HG03039 (cell line): Measurements from ENCODE around the gene CALY.
"Not testable (repeated sequence)": the region's sequence is repeated elsewhere in the genome, so short reads cannot be mapped to it uniquely, and the experiment has no call there.

Experiments used
- ATAC-seq: cut with Tn5 transposase; IDR thresholded peaks from one replicate; pipeline ENCODE4 v1.9.1; 2021; ENCODE audit warnings: mild to moderate bottlenecking, moderate library complexity; ENCODE audit not compliant: unreplicated experiment

CALY gene

GRCh38 chr10:133336577-133337369 lies at the start of gene CALY:
Gene CALY, minus strand, starts transcription at chr10:133336896. Its CDS starts 7,907 bp downstream, at chr10:133328989.
- no peak for ATAC-seq

GRCh38 chr10:133385214-133385613 lies 48.5 kb upstream of the CALY start:
- ATAC-seq: no peak

GRCh38 chr10:133384071-133384470 lies 47.4 kb upstream of the CALY start:
- no peak for ATAC-seq

- no peak for ATAC-seq
These were observed 46.9 kb upstream of the CALY start for GRCh38 chr10:133383551-133383950.

GRCh38 chr10:133381036-133381435 lies 44.3 kb upstream of the CALY start:
- no peak for ATAC-seq

GRCh38 chr10:133379801-133380666 lies 43.3 kb upstream of the CALY start:
- no peak for ATAC-seq

GRCh38 chr10:133379152-133379800 lies 42.6 kb upstream of the CALY start, which contains the start of gene PAOX:
Gene PAOX, plus strand, starts transcription at chr10:133379262. Its CDS starts 55 bp downstream, at chr10:133379317.
- peak; percentile 53 for ATAC-seq

GRCh38 chr10:133378251-133379096 lies 41.8 kb upstream of the CALY start:
- peak; percentile 39 for ATAC-seq

- no peak for ATAC-seq
These were observed 41.1 kb upstream of the CALY start for GRCh38 chr10:133377818-133378250.

- no peak for ATAC-seq
These were observed 40.5 kb upstream of the CALY start for GRCh38 chr10:133377025-133377817.

- ATAC-seq: not testable (repeated sequence)
These were observed 39.5 kb upstream of the CALY start for GRCh38 chr10:133376183-133376582.

- no peak for ATAC-seq
These were observed 38.8 kb upstream of the CALY start for GRCh38 chr10:133375357-133376115.

- peak; percentile 91 for ATAC-seq
These were observed 36.7 kb upstream of the CALY start, which contains the start of gene ECHS1 for GRCh38 chr10:133373174-133374090. Gene ECHS1, minus strand, starts transcription at chr10:133373354. Its CDS starts 21 bp downstream, at chr10:133373333.

- ATAC-seq: no peak
These were observed 35.8 kb upstream of the CALY start for GRCh38 chr10:133372507-133372906.

GRCh38 chr10:133370030-133370786 lies 33.5 kb upstream of the CALY start:
- no peak for ATAC-seq

GRCh38 chr10:133368153-133368552 lies 31.5 kb upstream of the CALY start:
- no peak for ATAC-seq

GRCh38 chr10:133367461-133367860 lies 30.8 kb upstream of the CALY start:
- not testable (repeated sequence) for ATAC-seq
